GM13976 (cell line): ENCODE measurements around the gene ANKS4B.

Source experiments
- DNase-seq: peaks from one replicate; pipeline ENCODE4 v3.0.0; 2012; ENCODE audit warnings: low spot score
- CTCF ChIP-seq: IDR thresholded peaks from 2 replicates; pipeline ENCODE4 v1.5.1; 2012; ENCODE audit warnings: borderline replicate concordance, mild to moderate bottlenecking; ENCODE audit not compliant: insufficient read depth; ENCODE audit errors: extremely low read depth, missing control alignments, control extremely low read depth
- in situ Hi-C: fragments of 300-500 bp; cut with MboI; formaldehyde crosslinking; loops from one replicate; pipeline ENCODE4 v1.12.0; 2022; ENCODE audit warnings: low sequenced_read_pairs, mixed read lengths, inconsistent platforms; ENCODE audit not compliant: unreplicated experiment

Gene ANKS4B, protein sequence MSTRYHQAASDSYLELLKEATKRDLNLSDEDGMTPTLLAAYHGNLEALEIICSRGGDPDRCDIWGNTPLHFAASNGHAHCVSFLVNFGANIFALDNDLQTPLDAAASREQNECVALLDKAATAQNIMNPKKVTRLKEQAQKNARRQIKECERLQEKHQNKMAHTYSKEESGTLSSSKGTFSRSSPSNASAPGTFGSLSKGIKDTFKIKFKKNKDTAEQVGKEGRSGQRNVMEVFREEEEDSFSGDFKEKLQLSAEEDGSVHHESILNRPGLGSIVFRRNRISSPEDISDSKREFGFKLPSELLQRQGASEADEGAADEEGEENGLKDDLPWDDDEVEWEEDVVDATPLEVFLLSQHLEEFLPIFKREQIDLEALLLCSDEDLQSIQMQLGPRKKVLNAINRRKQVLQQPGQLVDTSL

DNA sequence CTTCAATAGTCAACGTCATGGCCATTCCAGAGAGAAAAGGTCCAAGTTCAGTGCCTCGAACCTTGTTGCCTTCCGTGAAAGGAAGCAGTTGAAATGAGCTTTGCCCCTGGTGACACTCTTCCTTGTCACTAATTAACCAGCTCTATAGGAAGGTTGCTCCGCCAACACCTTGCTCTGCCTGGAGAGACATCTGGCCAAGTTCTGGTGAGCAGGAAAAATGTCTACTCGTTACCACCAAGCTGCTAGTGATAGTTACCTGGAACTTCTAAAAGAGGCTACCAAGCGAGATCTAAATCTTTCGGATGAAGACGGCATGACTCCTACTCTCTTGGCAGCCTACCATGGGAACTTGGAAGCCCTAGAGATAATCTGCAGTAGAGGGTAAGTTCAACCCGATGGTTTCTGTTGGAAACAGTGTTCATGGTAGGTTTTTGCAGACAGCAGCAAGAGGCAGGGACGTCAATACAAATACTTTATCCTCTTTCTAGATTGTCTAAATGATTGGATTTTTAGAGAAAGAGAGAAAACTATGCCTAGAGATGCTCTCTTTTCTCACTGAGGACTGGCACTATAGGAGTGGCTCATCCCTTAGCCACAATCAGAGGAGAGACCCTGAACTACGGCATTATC lies at the start of gene ANKS4B:
Gene ANKS4B, plus strand, starts transcription at position 179 of the 630 bp plus-strand sequence. Its CDS starts 39 bp downstream, at position 218.
- in situ Hi-C loops, result no loop called here
- DNase-seq, result no peak
- no peak for TF ChIP-seq CTCF

DNA sequence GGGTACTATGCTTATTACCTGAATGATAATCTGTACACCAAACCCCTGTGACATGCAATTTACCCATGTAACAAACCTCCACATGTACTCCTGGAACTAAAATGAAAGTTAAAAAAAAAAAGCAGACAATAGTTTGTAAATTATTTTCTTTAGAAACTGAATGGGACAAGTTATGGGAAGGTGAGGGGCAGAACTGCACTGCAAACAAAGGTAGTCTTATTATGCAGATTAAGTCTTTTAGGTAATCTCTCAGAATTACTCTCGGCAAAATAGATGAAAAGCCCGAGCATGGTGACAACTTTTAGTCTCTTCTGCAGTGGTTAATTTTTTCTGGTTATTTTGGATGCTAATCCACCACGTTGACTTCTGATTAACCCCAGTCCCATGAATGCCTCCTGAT lies 49.5 kb upstream of the ANKS4B start:
- TF ChIP-seq CTCF, result no peak
- DNase-seq, result no peak
- in situ Hi-C loops, result loop anchor here (10.0 to 25.0 kb wide), 2 partner anchors 111 to 1153 kb away; no protein-coding TSS in a partner anchor

- TF ChIP-seq CTCF, result no peak
- DNase-seq, result no peak
- in situ Hi-C loops, result loop anchor here (10.0 to 25.0 kb wide), 2 partner anchors 110 to 1152 kb away; no protein-coding TSS in a partner anchor
Measured at GRCh38 chr16:21184834-21185233, 48.7 kb upstream of the ANKS4B start.

DNA sequence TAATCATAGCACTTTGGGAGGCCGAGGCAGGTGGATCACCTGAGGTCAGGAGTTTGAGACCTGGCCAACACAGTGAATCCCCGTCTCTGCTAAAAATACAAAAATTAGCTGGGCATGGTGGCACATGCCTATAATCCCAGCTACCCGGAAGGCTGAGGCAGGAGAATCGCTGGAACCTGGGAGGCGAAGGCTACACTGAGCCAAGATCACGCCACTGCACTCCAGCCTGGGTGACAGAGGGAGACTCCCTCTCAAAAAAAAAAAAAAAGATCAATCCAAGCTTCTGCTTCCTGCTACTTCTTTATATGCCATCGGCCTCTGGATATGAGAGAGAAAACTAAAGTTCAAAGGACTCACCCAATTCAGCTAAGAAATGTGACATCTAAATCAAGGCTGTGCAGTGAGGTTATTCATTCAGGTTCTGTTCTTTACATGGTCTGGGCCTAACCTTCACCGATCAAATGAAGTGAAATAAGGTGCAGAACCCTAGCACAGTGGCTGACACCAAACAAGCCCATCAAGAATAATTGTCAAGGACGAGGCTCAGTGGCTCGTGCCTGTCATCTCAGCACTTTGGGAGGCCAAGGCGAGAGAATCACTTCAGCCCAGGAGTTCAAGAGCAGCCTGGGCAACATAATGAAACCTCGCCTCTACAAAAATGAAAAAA lies 47.7 kb upstream of the ANKS4B start:
- no peak for TF ChIP-seq CTCF
- DNase-seq, result no peak
- in situ Hi-C loops, result loop anchor here (10.0 to 25.0 kb wide), 2 partner anchors 109 to 1152 kb away; no protein-coding TSS in a partner anchor

DNA sequence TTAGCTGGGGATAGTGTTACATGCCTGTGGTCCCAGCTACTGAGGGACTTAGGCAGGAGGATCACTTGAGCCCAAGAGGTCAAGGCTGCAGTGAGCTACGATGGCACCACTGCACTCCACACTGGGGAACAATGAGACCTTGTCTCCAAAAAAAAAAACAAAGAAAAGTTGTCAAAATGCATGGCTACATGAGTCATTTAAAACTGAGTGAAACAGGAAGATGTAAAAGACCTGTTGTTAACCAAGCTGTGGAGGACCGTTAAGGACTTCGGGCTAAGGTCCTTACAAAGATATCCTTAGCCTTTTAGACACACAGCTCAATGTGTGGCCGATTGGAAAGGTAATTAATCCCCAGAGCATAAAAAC lies 47.2 kb upstream of the ANKS4B start:
- in situ Hi-C loops, result loop anchor here (10.0 to 25.0 kb wide), 2 partner anchors 108 to 1151 kb away; no protein-coding TSS in a partner anchor
- DNase-seq, result no peak
- TF ChIP-seq CTCF, result no peak

GRCh38 chr16:21189311-21189710 lies 44.2 kb upstream of the ANKS4B start:
- TF ChIP-seq CTCF, result no peak
- DNase-seq, result no peak
- in situ Hi-C loops, result loop anchor here (10.0 to 25.0 kb wide), 2 partner anchors 105 to 1148 kb away; no protein-coding TSS in a partner anchor
